Hepatic stellate cell (primary cell): ENCODE data around the gene CCL22.
"Not testable (repeated sequence)": the region's sequence is repeated elsewhere in the genome, so short reads cannot be mapped to it uniquely, and the experiment has no call there.

Experiments used
- DNase-seq: peaks from one replicate; pipeline ENCODE4 v3.0.0; 2011; ENCODE audit warnings: low spot score

CCL22 gene

GRCh38 chr16:57395026-57395425, 36.4 kb downstream of the CCL22 start:
- no peak for DNase-seq

GRCh38 chr16:57396786-57397185, 38.2 kb downstream of the CCL22 start:
- DNase-seq, result no peak

GRCh38 chr16:57397493-57397892, 38.9 kb downstream of the CCL22 start:
- not testable (repeated sequence) for DNase-seq

- DNase-seq, result no peak
Observed at GRCh38 chr16:57401943-57402640, 43.5 kb downstream of the CCL22 start.

- DNase-seq, result no peak
Observed at GRCh38 chr16:57403965-57404817, 45.6 kb downstream of the CCL22 start, which contains the start of gene CCL17. Gene CCL17, plus strand, starts transcription at chr16:57404767. Its CDS starts 9,166 bp downstream, at chr16:57413933.

- DNase-seq, result no peak
Observed at GRCh38 chr16:57405097-57405496, 46.5 kb downstream of the CCL22 start.

GRCh38 chr16:57406881-57407280, 48.3 kb downstream of the CCL22 start:
- no peak for DNase-seq

- no peak for DNase-seq
Observed at GRCh38 chr16:57407521-57408353, 49.2 kb downstream of the CCL22 start.

GRCh38 chr16:57409065-57409464, 50.5 kb downstream of the CCL22 start:
- no peak for DNase-seq

- DNase-seq, result no peak
Observed at GRCh38 chr16:57409870-57410587, 51.4 kb downstream of the CCL22 start.

- DNase-seq, result no peak
Observed at GRCh38 chr16:57411362-57411976, 52.9 kb downstream of the CCL22 start.

- DNase-seq, result no peak
Observed at GRCh38 chr16:57412584-57412983, 54.0 kb downstream of the CCL22 start.

GRCh38 chr16:57413301-57413730, 54.7 kb downstream of the CCL22 start:
- no peak for DNase-seq

GRCh38 chr16:57413733-57414132, 55.1 kb downstream of the CCL22 start:
- no peak for DNase-seq
